Activated CD4-positive, alpha-beta T cell treated with anti-CD3 and anti-CD28 coated beads for 48 hours (primary cell): Measurements from ENCODE around the gene PSMD12.

ENCODE experiments used
- DNase-seq: peaks from one replicate; pipeline ENCODE4 v3.0.0-alpha.2; 2020

Gene PSMD12

DNA sequence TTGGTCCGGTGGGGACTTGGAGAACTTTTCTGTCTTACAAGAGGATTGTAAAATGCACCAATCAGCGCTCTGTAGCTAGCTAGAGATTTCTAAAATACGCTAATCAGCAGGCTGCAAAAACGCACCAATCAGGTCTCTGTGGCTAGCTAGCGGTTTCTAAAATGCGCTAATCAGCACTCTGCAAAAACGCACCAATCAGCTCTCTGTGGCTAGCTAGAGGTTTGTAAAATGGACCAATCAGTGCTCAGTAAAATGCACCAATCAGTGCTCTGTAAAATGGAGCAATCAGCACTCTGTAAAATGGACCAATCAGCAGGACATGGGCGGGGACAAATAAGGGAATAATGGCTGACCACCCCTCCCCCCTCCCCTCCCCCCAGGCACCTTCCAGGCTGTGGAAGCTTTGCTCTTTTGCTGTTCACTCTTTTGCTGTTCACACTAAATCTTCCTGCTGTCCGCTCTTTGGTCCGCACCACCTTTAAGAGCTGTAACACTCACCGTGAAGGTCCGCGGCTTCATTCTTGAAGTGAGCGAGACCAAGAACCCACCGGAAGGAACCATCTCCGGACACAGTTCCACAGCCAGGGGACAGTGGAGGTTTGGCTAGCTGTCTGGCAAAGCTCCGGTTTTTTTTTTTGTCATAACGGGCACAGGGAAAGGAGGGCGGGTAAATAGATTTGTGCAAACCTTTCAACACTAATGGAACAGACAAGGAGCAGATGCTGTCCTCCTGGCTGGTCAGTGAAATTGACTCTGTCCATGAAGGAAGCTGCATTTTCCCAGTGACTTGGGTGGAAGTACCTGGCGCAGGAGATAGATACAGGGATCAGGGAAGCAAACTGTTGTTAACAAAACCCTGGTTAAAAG lies 19.0 kb upstream of the PSMD12 start:
- DNase-seq: no peak

DNA sequence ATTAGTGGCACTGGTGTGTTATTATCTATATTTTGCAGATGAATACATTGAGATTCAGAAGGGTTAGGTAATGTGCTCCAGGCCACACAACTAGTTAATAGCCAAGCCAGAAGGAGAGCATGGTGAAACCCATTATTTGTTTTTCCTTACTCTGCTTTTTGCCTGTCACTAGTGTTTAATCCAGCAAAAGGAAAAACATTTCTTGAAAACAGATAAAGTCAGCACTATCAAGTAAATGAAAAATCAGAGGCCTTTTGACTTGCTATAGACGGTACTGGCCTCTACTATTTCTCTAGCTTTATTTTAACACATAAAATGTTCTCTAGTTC lies 15.5 kb upstream of the PSMD12 start:
- DNase-seq: no peak

DNA sequence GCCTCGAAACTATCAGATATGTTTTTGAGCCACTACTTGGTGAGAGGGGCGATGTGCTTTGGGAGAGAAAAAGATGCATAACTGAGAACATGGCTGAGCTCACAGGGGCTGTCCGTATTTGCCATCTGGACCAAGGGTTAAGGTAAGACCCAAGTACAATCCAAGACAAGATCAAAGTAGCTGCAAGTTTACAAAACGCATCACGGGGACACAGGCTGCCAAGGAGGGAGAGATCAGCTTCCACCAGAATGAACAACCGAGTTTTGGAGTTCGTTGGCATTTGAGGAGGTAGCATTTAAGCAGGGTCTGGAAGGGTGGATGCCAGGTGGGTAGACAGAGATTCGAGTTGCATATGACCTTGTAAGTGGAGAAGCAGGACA lies 12.9 kb upstream of the PSMD12 start:
- DNase-seq: no peak

DNA sequence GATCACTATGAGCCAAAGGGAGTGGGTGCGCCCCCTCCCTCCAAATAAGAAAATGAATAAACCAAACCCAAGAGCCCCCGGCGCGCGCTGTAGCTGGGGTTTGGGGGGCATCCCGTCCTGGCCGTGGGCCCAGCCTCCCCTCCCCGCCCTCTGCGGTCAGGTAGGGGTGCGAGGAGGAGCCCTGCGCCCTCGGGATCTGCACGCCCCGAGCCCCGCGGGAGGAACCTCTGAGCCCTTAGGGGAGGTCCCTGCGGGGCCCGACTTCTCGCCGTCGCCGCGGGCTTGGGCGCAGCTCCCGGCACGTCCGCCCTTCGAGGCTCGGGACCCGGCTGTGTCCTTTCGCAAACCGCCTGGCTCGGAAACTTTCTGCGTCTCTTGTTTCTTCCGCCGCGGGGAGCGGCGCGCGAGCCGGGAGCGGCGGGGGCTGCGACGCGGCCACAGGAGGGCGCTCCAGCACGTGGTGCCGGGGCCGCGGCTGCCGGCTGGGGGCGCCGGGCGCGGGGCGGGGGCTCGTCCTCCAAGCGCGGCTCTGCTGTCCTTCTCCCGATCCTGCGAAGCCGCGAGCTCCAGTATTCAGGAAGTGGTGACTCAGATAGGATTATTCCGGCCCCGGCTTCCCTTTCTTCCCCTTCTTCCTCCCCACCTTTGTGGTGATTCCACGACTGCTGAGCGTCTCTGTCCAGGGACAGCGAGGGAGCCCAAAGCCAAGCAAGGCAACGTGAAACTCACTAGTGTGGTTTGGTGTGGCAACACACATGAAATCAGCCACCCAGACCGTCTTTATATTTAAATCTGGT lies 12.3 kb upstream of the PSMD12 start:
- peak; percentile 86 for DNase-seq

DNA sequence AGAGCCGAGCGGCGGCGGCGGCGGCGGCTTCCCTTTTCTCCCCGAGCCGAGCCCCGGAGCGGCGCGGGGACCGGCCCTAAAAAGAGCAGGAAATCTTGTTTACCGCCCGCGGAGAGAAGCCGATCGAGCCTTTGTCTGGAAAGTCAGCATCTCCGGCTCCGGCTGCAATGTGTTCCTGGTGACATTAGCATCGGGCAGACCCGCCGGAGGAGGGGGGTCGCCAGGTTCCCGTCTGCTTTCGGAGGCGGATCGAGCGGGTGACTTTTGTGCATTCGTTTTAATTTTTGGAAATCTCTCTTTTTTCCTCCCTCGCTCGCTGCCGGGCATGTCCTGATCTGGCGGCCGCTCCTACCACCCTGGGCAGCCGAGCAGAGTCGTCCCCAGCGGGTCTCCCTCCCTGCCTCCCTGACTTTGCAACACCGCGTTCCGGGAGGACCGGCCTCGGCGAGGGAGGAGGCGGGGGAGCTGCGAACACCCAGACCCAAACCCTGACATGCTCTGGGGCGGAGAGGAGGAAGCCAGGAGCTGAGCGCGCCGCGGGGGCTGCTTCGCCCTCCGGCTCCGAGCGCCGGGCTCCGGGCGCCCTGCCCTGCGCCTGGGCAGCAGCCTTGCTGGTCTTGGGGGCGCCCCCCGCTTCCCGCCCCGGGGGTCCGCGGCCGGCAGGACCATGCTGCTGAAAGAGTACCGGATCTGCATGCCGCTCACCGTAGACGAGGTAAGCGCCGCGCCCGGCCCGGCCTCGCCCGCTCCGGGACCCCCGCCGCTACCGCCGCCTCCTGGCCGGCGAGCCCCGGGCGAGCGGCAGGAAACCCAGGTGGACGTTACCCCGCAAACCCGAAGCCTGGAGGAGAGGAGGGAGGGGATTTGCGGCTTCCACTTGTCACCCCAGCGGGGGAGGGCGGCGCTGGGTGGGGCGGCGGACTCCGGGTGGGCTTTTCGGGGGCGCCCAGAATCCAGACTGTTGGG lies 11.4 kb upstream of the PSMD12 start:
- peak; percentile 69 for DNase-seq

DNA sequence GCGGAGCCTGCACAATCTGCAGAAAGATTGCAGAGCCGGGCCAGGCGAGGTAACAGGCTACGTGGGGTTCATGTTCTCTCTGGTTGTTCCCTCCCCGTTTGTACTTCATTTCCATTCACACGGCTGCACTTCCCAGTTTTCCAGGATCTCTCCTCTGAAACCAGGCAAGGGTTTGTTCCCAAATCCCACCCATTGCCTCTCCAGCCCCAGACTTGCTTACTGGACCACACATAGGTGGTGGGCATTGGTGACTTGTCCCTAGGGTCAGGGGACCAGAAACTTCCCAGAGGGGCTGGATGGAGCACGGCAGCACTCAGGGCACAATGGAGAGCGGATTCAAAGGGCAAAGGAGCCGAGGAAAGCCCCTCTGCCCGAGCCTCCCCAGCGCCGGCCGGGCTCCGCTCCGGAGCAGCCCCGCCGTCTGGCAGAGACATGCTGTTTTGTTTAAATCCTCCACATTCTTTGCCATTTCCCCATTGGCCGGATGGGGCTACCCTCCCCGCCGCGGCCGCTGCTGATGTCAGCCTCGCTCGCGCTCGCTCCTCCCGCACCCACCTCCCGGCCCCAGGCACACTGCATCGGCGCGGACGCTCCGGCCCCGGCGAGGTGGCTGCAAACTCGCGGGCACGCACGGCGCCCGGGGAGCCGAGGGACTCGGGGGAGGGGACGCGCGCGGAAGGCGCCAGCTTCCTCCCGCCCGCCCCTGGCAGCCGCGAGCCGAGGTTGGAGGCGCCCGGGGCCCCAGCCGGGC lies 10.5 kb upstream of the PSMD12 start, which contains the start of gene PITPNC1:
Gene PITPNC1 (plus strand): TSS at position 545 of the 751 bp plus-strand sequence.
- peak; percentile 91 for DNase-seq

DNA sequence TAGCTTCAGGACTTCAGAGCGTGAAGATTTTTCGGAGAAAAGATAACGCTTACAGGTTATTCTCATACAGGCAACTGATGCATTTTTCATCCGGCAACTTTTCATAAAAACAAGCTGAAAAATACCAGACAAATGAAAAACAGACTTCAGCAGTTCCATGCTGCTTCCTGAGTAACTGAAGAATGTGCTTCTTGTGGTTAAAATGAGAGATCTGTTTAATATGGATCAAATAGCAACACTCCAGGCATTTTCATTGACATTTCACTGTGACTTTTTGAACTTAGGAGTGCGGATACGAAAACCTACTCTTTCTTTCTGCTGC lies 10.0 kb upstream of the PSMD12 start:
- no peak for DNase-seq

DNA sequence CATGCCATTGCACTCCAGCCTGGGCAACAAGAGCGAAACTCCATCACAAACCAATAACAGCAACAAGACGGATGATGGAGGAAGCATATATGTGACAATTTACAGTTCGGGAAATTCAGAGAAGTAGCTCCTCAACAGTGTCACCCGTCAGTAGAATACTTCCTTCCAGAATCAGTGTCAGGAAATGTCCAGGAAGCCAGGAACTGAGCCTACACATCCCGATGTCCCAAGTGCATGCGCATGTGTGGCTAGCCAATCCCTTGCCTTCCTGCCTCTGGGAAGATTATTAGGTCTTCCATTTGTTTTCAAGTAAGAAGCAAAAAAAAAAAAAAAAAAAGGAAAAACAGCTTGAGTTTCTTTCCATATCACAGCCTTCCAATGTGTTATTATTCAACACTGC lies 9.3 kb upstream of the PSMD12 start:
- no peak for DNase-seq

DNA sequence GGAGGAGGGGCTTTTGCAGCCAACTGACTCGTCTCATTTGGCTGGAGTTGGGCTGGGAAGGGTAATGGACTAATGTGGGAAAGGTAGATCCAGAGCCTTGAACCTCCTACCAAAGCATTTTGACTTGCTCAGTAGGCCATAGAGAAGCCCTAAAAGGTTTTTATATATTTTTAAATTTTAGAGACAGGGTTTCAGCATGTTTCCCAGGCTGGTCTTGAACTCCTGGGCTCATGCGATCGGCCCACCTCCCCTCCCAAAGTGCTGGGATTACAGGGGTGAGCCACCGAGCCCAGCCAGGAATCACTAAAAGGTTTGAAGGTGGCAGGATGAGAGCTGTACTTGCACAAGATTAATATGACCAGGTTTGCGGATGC lies 8.7 kb upstream of the PSMD12 start:
- no peak for DNase-seq

DNA sequence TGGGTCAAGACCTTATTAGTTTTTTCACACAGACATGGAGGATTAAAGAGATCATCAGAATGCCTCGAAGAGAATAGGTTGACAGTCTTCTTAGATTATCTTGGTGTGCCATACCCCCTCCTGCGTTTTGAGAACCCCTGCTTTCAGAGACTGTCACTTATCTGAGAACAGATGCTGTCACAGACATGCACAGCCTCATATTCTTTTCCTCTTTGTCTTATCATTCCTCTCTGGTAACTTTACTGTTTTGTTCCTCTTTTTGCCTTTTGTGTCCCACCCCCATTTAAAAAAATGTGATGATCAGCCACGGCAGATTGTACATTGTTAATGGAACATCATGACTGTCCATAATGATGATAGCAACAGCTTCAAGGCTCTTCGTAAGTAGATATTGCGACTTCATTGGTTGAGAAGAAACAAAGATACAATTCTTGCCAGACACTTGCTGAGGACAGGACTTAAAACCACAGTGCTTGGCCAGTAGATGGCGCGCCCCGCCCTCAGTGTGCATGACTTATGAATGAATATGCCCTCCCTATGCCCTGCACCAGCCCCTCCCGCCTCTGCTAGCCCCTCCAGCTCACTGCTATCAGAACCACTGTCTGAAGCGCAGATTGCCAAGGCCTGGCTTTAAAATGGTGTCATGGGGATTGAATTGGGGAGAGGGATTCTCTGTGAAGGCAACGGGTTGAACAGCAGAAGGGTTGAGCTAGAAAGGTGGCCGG lies 8.1 kb upstream of the PSMD12 start:
- peak; percentile 93 for DNase-seq

DNA sequence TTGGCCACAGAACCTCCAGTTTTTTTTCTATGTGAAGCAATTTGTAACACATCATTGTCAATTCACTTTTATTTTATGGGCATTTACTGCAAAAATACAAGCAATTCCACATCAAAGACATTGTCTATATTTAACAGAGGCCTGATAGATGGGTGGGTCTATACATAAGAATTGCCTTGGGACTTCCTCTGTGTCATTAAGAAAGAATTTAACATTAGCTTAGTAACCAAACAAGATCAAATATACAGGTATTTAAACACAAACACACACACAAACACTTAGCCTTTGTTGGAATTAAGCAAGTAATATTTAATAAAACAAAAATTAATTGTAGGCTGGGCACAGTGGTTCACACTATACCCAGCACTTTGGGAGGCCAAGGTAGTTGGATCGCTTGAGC lies 6.4 kb upstream of the PSMD12 start:
- DNase-seq: no peak

DNA sequence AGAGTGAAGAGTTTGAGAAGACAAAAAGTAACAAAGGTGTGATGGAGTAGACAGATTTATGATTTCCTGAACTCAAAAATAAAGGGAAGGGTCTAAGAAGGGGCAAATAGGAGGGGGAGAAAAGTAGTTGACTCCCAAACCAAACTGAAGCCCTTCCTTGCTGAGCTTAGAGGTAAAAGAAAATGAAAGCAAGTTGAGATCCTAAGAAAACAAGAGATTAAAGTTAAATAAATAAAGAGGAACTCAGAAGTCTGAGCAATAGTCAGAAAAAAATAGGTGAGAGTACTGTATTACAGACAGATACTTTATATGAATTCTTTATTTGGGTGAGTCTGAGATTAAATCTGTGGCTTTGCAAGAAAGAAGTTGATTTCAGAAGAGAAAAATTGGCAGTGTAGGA lies 3.3 kb upstream of the PSMD12 start:
- DNase-seq: no peak

DNA sequence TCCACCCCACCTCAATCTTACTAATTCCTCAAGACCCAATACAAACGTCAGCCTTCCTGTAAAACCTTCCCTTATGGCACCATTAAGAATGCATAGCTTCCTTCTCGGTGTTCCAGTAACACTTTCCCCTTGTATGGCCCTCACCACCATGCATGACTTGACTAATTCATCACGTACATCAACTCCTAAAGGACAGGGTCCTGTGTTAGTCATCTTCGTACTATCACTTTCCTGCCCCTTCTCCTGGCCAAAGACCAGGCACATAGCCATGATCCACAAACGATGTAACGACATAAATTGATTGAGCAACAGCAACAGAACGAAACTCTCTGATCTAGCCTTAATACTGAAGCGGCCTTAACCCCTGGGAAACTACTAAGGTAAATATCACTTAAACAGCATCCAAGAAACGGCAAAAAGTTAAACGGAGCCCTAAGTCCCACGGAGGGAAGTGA lies 612 bp downstream of the PSMD12 start:
- peak; percentile 43 for DNase-seq

DNA sequence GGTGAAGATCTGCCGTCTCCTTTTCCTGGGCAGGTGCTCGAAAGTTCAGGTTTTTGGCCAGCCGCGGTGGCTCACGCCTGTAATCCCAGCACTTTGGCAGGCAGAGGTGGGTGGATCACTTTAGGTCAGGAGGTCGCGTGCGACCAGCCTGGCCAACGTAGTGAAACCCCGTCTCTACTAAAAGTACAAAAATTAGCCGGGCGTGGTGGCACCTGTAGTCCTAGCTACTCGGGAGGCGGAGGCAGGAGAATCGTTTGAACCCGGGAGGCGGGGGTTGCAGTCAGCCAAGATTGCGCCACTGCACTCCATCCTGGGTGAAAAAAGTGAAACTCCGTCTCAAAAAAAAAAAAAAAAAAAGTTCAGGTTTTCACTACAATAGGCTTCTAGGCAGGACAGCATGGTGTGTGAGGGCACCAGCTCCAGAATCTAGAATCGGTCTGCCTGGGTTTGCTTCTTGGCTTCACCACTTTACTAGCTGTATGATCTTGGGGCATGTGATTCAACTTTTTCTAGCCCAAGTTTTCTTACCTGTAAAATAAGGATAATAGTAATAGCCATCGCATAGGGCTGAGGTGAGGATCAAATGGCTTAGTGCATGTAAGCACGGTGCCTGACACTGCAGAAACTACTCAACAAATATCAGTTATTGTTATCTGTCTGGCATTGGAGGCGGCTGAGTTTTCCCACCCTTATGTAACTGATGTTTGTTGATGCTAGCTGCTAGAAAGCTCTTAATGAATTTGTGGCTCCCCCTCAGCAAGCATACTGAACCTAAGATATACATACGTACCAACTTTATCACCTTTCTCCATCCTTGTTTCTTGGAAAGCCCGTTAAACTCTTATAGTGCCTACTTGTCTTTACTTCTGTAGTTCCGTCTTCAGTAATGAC lies 1.3 kb downstream of the PSMD12 start:
- DNase-seq: no peak

DNA sequence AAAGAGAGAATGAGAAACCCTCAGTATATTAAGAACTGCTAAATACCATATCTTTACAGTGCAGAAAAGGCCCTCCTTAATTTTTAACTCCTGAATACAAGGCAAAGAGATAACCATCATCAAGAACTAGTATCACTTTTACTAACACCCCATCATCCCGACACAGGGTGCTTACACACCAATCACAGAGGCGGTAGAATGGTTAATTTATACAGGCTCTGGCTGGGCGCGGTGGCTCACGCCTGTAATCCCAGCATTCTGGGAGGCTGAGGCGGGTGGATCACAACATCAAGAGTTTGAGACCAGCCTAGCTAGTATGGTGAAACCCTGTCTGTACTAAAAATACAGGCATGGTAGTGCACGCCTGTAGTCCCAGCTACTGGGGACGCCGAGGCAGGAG lies 4.2 kb downstream of the PSMD12 start:
- peak; percentile 37 for DNase-seq

DNA sequence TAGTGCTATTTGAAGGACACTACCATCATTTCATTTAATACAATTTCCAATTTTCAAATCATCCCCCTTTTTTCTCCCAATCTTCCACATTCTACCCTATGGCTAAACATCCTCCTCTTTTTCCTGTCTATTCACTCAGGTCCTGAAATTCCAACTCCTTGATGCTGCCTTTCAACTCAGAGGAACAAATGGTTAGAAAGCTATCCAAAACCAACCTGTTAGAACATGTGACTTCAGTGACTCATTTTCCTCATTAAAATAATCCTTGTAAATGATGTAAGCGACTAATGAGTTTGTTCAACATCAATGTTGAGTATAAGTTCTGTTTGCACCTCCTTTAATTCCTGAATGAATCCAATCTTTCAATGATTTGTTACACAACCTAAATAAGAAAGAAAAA lies 5.5 kb downstream of the PSMD12 start:
- DNase-seq: no peak

DNA sequence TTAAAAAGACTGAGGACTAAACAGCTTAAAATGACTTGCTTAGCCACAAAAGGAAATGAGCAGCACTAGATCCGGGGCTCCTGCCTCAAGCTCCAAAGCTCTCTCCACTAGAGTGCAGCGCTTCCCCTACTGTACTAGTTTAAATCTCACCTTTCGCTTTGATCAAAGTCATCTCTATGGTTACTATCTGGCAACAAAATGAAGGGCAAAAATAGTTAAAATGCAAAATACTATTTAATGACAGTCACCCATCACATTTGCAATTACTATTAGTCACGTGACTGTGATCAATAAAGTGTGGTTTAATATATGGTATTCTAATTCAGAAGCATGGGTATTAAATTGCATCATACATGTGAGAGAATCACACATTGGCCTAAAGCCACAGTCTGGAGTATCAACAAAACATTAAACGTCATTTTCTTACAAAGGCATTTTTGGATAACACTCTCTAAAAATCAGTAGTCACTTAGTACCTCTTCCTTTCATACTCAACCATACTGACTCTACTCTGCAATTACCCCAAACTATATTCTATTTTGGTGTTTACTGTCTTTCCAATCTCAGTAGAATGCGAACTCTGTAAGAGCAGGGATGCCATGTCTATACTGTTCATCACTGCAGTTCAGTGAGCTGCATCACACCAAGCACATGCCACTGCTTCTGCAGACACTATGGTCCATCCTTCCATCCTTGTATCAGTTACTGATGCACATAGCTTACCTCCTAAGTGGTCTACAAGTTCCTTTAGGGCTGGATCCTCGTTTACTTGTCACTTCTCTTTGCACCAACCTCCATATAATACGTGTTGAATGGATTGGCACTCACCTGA lies 6.2 kb downstream of the PSMD12 start:
- peak; percentile 66 for DNase-seq

DNA sequence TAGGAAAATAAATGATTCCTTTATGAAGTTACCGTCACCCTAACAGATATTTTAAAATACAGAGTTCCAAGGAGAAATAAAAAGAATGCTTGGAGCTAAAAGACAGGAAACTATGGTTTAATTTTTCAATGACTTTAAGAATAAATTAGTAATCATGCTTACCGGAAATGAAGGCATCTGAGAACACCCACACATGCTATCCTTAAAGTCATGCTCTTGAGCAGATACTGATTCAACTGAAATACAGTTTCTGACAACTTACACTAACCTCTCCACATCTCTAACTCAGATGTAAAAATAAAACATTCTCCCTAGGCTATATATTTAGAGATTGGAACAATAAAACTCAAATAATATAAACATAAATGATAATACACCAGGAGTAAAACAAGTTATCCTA lies 7.8 kb downstream of the PSMD12 start:
- no peak for DNase-seq

DNA sequence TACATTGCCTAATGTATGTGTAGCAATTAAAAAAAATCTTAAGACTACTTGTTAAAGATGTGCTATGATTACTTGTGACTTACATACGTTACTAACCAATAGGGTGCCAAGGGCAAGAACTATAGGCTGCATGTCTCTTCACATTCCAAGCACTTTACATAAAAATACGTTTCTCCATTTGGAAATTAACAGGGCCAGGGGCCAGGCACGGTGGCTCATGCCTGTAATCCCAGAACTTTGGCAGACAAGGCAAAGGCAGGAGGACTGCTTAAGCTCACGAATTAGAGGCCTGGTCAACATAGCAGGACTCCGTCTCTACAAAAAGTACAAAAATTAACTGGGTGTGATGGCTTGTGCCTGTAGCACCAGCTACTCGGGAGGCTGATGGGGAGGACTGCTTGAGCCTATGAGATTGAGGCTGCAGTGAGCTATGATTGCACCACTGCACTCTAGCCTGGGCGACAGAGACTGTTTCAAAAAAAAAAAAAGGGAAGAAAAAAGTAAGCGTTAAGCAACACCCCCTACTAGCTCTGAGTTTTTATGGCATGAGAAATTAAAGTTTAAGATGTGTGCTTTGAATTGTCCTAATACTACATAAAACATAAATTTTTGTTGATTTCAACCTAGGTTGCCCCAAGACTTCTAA lies 12.3 kb downstream of the PSMD12 start:
- DNase-seq: no peak
